ENCODE results near the gene IER5L.

IER5L gene

GRCh38 chr9:129182122-129182521 is 4.1 kb upstream of the IER5L start:
- in situ Hi-C loops (cut with HindIII; ENCODE audit: low sequenced_read_pairs), result no loop called here

GRCh38 chr9:129181246-129181645 is 3.2 kb upstream of the IER5L start:
- in situ Hi-C loops (cut with HindIII; ENCODE audit: low sequenced_read_pairs), result no loop called here

- in situ Hi-C loops (cut with HindIII; ENCODE audit: low sequenced_read_pairs), result no loop called here
These were observed 714 bp upstream of the IER5L start for GRCh38 chr9:129178568-129179382.

- in situ Hi-C loops (cut with HindIII; ENCODE audit: low sequenced_read_pairs), result no loop called here
These were observed 644 bp downstream of the IER5L start for GRCh38 chr9:129177443-129177790.

- in situ Hi-C loops (cut with HindIII; ENCODE audit: low sequenced_read_pairs), result no loop called here
These were observed 1.2 kb downstream of the IER5L start for GRCh38 chr9:129176701-129177442.

- in situ Hi-C loops (cut with HindIII; ENCODE audit: low sequenced_read_pairs), result no loop called here
These were observed 2.0 kb downstream of the IER5L start for GRCh38 chr9:129175825-129176633.

GRCh38 chr9:129175515-129175824 is 2.6 kb downstream of the IER5L start:
- in situ Hi-C loops (cut with HindIII; ENCODE audit: low sequenced_read_pairs), result no loop called here

- in situ Hi-C loops (cut with HindIII; ENCODE audit: low sequenced_read_pairs), result no loop called here
These were observed 3.1 kb downstream of the IER5L start for GRCh38 chr9:129174724-129175514.

- in situ Hi-C loops (cut with HindIII; ENCODE audit: low sequenced_read_pairs), result no loop called here
These were observed 3.8 kb downstream of the IER5L start for GRCh38 chr9:129174102-129174723.

GRCh38 chr9:129173296-129174101 is 4.6 kb downstream of the IER5L start:
- in situ Hi-C loops (cut with HindIII; ENCODE audit: low sequenced_read_pairs), result no loop called here

GRCh38 chr9:129172816-129173215 is 5.2 kb downstream of the IER5L start:
- in situ Hi-C loops (cut with HindIII; ENCODE audit: low sequenced_read_pairs), result no loop called here

- in situ Hi-C loops (cut with HindIII; ENCODE audit: low sequenced_read_pairs), result no loop called here
These were observed 5.9 kb downstream of the IER5L start for GRCh38 chr9:129171993-129172751.

GRCh38 chr9:129170229-129170628 is 7.8 kb downstream of the IER5L start:
- in situ Hi-C loops (cut with HindIII; ENCODE audit: low sequenced_read_pairs), result no loop called here

GRCh38 chr9:129166623-129167557 is 11.2 kb downstream of the IER5L start:
- in situ Hi-C loops (cut with HindIII; ENCODE audit: low sequenced_read_pairs), result no loop called here

GRCh38 chr9:129165198-129165597 is 12.9 kb downstream of the IER5L start:
- in situ Hi-C loops (cut with HindIII; ENCODE audit: low sequenced_read_pairs), result no loop called here

- in situ Hi-C loops (cut with HindIII; ENCODE audit: low sequenced_read_pairs), result no loop called here
These were observed 13.7 kb downstream of the IER5L start for GRCh38 chr9:129164246-129164930.

- in situ Hi-C loops (cut with HindIII; ENCODE audit: low sequenced_read_pairs), result no loop called here
These were observed 14.3 kb downstream of the IER5L start for GRCh38 chr9:129163753-129164152.

All from DLD1 (cell line).